ENCODE measurements around the gene PRPF38B. TPM values are rescaled to one million over a fixed set of nuclear protein-coding genes. Genes with fewer than 3 reads are reported as not detected.

PRPF38B gene
- total and polyA plus RNA-seq, 10 of the 15 experiments (the other 5 are each of a cell fraction or from before 2014, with no cell fraction given) = 32.9 to 79.2 (median 47.8) TPM

- TF ChIP-seq KDM1A (IDR thresholded peaks at IDR 0.05; ENCODE audit: borderline replicate concordance) (no peak), LARP7 (IDR thresholded peaks at IDR 0.05) (no peak; the same call in 1 of the 2 replicates), RFX5 (IDR thresholded peaks at IDR 0.05; ENCODE audit: low read depth, low read length) (no peak), SIN3A (IDR thresholded peaks at IDR 0.05; ENCODE audit: low read depth, low read length) (no peak; the same call in 1 of the 2 replicates), JUND (IDR thresholded peaks at IDR 0.05; ENCODE audit: low read depth, low read length) (no peak), JUNB (IDR thresholded peaks at IDR 0.05) (no peak), ZNF217 (IDR thresholded peaks at IDR 0.05) (no peak), BACH1 (IDR thresholded peaks at IDR 0.05; ENCODE audit: borderline replicate concordance) (no peak), PAX8 (IDR thresholded peaks at IDR 0.05) (no peak), ZNF207 (IDR thresholded peaks at IDR 0.05; ENCODE audit: borderline replicate concordance) (peak; percentile 24; the same call in 1 of the 2 replicates), MYC (IDR thresholded peaks at IDR 0.05; ENCODE audit: insufficient read depth, insufficient read length, insufficient replicate concordance, low read length, severe bottlenecking) (peak; percentile 50), FOS (IDR thresholded peaks at IDR 0.05; ENCODE audit: borderline replicate concordance, extremely low read depth, insufficient read length) (no peak), ZNF592 (IDR thresholded peaks at IDR 0.05) (no peak), NFIC (IDR thresholded peaks at IDR 0.05; ENCODE audit: low read depth, low read length) (no peak), BHLHE40 (IDR thresholded peaks at IDR 0.05; ENCODE audit: borderline replicate concordance in 1 of 2, low read depth in 2 of 2, low read length in 1 of 2) (0 out of 4 replicates have a peak, but pooled peaks of 1 of the 2 experiments have one; percentile 1), SP1 (IDR thresholded peaks at IDR 0.05; ENCODE audit: low read depth, low read length) (peak; percentile 26), STAT3 (IDR thresholded peaks at IDR 0.05; ENCODE audit: low read depth, low read length) (no peak)
- TF ChIP-seq, protein P1, sequence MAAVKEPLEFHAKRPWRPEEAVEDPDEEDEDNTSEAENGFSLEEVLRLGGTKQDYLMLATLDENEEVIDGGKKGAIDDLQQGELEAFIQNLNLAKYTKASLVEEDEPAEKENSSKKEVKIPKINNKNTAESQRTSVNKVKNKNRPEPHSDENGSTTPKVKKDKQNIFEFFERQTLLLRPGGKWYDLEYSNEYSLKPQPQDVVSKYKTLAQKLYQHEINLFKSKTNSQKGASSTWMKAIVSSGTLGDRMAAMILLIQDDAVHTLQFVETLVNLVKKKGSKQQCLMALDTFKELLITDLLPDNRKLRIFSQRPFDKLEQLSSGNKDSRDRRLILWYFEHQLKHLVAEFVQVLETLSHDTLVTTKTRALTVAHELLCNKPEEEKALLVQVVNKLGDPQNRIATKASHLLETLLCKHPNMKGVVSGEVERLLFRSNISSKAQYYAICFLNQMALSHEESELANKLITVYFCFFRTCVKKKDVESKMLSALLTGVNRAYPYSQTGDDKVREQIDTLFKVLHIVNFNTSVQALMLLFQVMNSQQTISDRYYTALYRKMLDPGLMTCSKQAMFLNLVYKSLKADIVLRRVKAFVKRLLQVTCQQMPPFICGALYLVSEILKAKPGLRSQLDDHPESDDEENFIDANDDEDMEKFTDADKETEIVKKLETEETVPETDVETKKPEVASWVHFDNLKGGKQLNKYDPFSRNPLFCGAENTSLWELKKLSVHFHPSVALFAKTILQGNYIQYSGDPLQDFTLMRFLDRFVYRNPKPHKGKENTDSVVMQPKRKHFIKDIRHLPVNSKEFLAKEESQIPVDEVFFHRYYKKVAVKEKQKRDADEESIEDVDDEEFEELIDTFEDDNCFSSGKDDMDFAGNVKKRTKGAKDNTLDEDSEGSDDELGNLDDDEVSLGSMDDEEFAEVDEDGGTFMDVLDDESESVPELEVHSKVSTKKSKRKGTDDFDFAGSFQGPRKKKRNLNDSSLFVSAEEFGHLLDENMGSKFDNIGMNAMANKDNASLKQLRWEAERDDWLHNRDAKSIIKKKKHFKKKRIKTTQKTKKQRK (IDR thresholded peaks at IDR 0.05; ENCODE audit: low read depth, low read length) = no peak
- TF ChIP-seq, protein P2, sequence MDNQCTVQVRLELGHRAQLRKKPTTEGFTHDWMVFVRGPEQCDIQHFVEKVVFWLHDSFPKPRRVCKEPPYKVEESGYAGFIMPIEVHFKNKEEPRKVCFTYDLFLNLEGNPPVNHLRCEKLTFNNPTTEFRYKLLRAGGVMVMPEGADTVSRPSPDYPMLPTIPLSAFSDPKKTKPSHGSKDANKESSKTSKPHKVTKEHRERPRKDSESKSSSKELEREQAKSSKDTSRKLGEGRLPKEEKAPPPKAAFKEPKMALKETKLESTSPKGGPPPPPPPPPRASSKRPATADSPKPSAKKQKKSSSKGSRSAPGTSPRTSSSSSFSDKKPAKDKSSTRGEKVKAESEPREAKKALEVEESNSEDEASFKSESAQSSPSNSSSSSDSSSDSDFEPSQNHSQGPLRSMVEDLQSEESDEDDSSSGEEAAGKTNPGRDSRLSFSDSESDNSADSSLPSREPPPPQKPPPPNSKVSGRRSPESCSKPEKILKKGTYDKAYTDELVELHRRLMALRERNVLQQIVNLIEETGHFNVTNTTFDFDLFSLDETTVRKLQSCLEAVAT (IDR thresholded peaks at IDR 0.05) = peak; percentile 85
- TF ChIP-seq, protein P3, sequence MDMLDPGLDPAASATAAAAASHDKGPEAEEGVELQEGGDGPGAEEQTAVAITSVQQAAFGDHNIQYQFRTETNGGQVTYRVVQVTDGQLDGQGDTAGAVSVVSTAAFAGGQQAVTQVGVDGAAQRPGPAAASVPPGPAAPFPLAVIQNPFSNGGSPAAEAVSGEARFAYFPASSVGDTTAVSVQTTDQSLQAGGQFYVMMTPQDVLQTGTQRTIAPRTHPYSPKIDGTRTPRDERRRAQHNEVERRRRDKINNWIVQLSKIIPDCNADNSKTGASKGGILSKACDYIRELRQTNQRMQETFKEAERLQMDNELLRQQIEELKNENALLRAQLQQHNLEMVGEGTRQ (IDR thresholded peaks at IDR 0.05; ENCODE audit: borderline replicate concordance, low read depth, low read length) = no peak
These were observed at the start of gene PRPF38B (continued) for GRCh38 chr1:108691942-108692723.
